Measurements from ENCODE around the gene TRIP10.

DNA sequence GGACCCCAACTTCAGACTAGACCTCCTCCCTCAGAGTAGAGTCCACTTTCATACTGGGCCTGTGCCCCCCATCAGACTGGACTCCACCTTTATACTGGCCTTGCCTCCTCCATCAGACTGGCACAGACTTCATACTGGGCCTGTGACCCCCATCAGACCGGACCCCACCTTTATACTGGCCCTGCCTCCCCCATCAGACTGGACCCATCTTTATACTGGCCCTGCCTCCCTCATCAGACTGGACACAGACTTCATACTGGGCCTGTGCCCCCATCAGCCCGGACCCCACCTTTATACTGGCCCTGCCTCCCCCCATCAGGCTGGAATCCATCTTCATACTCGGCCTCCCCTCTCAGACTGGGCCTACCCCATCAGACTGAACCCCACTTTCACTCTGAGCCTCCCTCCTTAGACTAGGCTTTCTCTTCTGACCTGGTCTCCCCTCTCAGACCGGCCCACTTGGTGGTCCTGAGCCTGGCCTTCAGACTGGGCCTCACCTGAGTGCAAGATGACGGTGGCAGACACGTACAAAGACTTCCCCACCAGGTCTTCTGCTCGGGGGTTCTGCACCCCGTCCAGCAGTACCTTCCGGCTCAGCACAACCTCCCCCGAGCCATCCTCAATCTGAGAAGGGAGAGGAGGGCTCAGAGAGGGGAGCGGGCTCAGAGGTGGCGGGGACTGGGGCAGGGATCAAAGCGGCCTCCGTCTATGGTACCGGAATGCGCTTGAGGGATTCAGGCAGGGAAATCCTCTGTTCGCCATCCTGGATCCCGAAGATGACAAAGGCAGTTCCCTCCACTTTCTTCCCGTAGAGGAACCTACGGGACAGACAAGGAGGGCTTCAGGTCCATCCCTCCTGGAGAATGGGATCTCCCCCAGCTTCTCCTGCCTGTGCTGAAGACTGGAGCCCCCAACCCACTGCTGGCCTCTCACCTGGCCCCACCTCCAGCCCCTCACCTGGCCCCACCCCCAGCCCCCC lies 26.5 kb upstream of the TRIP10 start:
- TF ChIP-seq SIN3A (conservative IDR thresholded peaks at IDR 0.05 in 1 of 2, IDR thresholded peaks at IDR 0.05 in 1 of 2; ENCODE audit: low read depth in 1 of 2, low read length in 2 of 2) (no peak), CEBPB (IDR thresholded peaks at IDR 0.05; ENCODE audit: low read depth, low read length) (no peak), FOSL1 (IDR thresholded peaks at IDR 0.05; ENCODE audit: insufficient read depth, low read depth, low read length) (no peak)
- TF ChIP-seq, protein P1, sequence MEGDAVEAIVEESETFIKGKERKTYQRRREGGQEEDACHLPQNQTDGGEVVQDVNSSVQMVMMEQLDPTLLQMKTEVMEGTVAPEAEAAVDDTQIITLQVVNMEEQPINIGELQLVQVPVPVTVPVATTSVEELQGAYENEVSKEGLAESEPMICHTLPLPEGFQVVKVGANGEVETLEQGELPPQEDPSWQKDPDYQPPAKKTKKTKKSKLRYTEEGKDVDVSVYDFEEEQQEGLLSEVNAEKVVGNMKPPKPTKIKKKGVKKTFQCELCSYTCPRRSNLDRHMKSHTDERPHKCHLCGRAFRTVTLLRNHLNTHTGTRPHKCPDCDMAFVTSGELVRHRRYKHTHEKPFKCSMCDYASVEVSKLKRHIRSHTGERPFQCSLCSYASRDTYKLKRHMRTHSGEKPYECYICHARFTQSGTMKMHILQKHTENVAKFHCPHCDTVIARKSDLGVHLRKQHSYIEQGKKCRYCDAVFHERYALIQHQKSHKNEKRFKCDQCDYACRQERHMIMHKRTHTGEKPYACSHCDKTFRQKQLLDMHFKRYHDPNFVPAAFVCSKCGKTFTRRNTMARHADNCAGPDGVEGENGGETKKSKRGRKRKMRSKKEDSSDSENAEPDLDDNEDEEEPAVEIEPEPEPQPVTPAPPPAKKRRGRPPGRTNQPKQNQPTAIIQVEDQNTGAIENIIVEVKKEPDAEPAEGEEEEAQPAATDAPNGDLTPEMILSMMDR (IDR thresholded peaks at IDR 0.05; ENCODE audit: control extremely low read depth in 1 of 3, insufficient read depth in 1 of 3, low read depth in 1 of 3, low read length in 3 of 3) = no peak
